HG02642 (cell line): ENCODE measurements around the gene ACMSD.
"Not testable (repeated sequence)": the region's sequence is repeated elsewhere in the genome, so short reads cannot be mapped to it uniquely, and the experiment has no call there.

ENCODE experiments used
- ATAC-seq: cut with Tn5 transposase; IDR thresholded peaks from one replicate; pipeline ENCODE4 v1.9.1; 2021; ENCODE audit warnings: mild to moderate bottlenecking; ENCODE audit not compliant: unreplicated experiment, poor library complexity

The ACMSD gene

GRCh38 chr2:134900151-134900550, 61.7 kb downstream of the ACMSD start:
- ATAC-seq, result no peak

- not testable (repeated sequence) for ATAC-seq
These were observed 65.3 kb downstream of the ACMSD start for GRCh38 chr2:134903701-134904100.

GRCh38 chr2:134905168-134905567, 66.8 kb downstream of the ACMSD start:
- ATAC-seq, result no peak

GRCh38 chr2:134906726-134907125, 68.3 kb downstream of the ACMSD start:
- no peak for ATAC-seq

- ATAC-seq, result not testable (repeated sequence)
These were observed 69.2 kb downstream of the ACMSD start for GRCh38 chr2:134907441-134908116.

GRCh38 chr2:134910763-134911399, 72.5 kb downstream of the ACMSD start:
- ATAC-seq, result no peak

GRCh38 chr2:134911400-134911785, 73.0 kb downstream of the ACMSD start:
- no peak for ATAC-seq

- ATAC-seq, result no peak
These were observed 73.9 kb downstream of the ACMSD start for GRCh38 chr2:134912361-134912760.

- no peak for ATAC-seq
These were observed 79.0 kb downstream of the ACMSD start for GRCh38 chr2:134917360-134917865.

GRCh38 chr2:134917888-134918525, 79.6 kb downstream of the ACMSD start:
- peak; percentile 76 for ATAC-seq

GRCh38 chr2:134918526-134919340, 80.3 kb downstream of the ACMSD start, which contains the start of gene CCNT2:
Gene CCNT2, plus strand, starts transcription at chr2:134918822. Its CDS starts 33 bp downstream, at chr2:134918855.
- ATAC-seq, result peak; percentile 87

- peak; percentile 3 for ATAC-seq
These were observed 81.2 kb downstream of the ACMSD start for GRCh38 chr2:134919341-134920210.

- ATAC-seq, result no peak
These were observed 86.5 kb downstream of the ACMSD start for GRCh38 chr2:134924912-134925311.

GRCh38 chr2:134926231-134926931, 88.0 kb downstream of the ACMSD start:
- no peak for ATAC-seq

GRCh38 chr2:134927195-134927594, 88.8 kb downstream of the ACMSD start:
- no peak for ATAC-seq

- no peak for ATAC-seq
These were observed 94.6 kb downstream of the ACMSD start for GRCh38 chr2:134932864-134933526.

- ATAC-seq, result no peak
These were observed 95.3 kb downstream of the ACMSD start for GRCh38 chr2:134933732-134934131.

GRCh38 chr2:134934150-134934549, 95.7 kb downstream of the ACMSD start:
- no peak for ATAC-seq
